Stimulated activated CD8-positive, alpha-beta memory T cell treated with anti-CD3 and anti-CD28 coated beads, Interleukin-7, amount 100 ng/mL, for 24 hours (primary cell): ENCODE data around the gene CRYBG1.

ENCODE experiments used
- DNase-seq: peaks from one replicate; pipeline ENCODE4 v3.0.0-alpha.2; 2020; ENCODE audit warnings: low read depth

CRYBG1 gene

GRCh38 chr6:106421496-106421895, 61.0 kb downstream of the CRYBG1 start:
- DNase-seq, result no peak

GRCh38 chr6:106422534-106422933, 62.0 kb downstream of the CRYBG1 start:
- no peak for DNase-seq

DNA sequence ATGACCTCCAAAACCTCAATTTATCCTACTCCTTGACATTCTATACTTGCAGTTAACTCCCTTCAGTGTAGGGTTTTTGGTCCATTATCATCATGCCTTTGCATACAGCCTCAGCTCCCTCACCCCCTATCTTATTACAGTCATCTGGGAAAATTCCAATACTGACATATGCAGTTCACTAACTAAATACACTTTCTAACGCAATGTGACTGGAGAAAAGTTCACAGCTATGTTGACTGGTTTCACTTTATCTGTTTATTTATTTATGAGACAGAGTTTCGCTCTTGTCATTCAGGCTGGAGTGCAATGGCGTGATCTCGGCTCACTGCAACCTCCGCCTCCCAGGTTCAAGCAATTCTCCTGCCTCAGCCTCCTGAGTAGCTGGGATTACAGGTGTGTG, 64.9 kb downstream of the CRYBG1 start:
- no peak for DNase-seq

- no peak for DNase-seq
These were observed 65.9 kb downstream of the CRYBG1 start for GRCh38 chr6:106426250-106426970.

DNA sequence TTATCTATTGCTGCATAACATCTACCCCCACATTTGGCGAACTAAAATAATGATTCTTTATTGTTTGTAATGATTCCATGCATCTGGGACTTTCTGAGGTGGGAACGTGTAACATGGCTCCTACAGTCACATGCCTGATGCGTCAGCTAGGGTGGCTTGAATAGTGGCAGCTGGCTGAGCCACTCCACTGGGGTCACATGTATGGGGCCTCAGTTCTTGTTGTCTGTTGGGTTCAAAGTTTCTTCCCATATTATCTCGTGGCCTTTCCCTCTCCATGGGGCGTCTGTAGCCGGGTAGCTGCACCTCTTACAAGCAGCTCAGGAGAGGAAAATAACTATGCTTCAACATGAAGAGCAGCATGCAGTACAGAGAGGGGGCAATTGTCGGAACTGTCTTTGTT, 69.9 kb downstream of the CRYBG1 start:
- no peak for DNase-seq

- no peak for DNase-seq
These were observed 70.9 kb downstream of the CRYBG1 start for GRCh38 chr6:106431405-106431804.

DNA sequence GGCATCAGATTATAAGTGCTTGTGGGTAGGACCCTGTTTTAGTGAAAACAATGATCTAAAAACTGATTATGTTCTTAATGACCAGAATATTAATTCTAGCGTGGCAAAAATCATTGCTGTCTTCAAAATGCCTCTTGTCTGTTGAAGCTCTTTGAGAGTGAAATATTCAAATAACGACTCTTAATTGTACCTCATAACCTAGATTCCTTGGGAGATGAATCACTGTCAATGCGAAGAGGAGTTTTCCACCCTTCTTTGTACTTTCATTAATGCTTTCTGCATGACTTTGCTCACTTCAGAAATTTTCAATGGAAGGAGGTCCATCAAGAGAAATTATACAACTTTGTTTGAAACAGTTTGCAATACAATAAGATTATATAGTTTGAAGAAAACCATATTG, 71.5 kb downstream of the CRYBG1 start:
- no peak for DNase-seq

DNA sequence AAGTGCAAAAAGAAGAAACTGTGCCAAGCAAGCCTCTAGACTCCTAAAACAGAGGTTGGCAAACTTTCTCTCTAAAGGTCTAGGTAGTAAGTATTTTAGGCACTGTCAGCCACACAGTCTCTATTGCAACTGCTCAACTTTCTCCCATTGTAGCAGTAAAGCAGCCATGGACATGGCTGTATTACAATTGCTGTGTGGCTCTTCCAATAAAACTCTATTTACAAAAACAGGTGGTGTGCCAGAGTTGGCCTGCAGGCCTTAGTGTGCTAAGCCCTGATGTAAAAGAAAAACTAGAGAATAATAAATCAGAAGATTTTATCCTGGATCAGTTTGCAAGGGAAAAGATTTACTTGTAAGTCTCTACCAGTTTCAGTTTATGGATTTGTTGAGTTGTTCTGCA, 74.0 kb downstream of the CRYBG1 start:
- no peak for DNase-seq

DNA sequence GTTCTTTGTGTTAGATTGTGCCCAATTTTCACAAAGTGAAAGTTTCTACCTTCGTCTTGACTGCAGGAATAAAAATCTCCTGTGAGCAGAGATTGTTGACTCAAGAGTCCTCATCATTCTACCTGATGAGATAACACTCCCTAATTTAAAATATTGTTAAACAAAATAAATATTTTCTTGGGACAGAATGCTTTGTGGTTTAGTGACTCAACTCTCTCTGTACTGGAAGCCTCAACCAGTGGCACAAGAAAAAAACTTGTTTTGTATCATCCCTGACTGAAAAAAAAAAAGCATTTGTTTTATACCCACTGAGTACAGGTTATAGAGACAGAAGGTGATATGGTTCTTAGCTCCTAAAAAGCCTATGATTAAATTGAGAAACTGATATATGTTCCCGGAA, 78.9 kb downstream of the CRYBG1 start:
- DNase-seq, result no peak

DNA sequence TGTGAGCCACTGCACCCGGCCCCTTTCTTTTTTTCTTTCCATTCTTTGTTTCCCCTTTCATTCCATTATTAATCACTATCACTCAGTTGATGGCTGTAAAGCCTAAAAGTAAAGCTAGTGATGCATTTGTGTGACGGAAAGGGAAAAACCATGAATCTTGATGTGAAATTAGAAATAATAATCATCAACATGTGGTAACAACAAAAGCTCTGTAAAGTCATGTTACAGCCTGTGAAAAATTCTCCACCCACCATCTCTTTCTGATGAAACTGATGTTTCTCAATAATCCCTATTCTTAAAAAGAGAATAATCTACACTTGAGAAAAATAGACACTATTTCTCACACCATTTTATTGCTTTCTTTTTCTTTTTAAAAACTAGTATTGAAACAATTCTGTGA, 80.0 kb downstream of the CRYBG1 start:
- no peak for DNase-seq

- DNase-seq, result no peak
These were observed 81.9 kb downstream of the CRYBG1 start for GRCh38 chr6:106442395-106442794.

DNA sequence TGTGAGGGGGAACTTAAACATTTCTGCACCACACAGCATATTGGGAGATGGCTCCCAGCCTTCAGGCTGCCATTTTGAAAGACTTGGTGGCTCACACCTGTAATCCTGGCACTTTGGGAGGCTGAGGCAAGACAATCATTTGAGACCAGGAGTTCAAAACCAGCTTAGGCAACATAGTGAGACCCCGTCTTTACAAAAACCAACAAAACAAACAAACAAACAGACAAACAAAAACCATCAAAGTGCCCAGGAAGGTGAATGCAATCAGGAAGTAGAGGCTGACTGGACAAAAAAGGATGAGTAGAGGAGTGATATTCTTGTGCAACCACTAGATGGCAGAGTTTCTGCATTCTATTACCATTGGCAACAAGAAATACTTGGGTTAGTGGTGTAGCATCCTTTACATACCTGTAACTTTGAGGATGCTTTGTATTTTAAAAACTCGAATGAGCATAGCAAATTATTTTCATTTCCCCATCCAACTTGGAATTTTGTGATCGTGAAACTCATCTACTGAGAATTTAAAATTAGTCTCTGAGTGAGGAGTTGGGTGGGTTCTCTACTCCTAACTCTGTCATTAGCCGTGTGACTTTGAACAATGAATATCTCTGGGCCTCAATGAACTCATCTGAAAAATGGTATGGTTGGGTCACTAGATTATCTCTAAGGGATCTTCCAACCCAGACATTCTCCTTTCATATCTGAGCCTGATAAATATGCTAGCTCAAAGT, 84.4 kb downstream of the CRYBG1 start:
- DNase-seq, result no peak

DNA sequence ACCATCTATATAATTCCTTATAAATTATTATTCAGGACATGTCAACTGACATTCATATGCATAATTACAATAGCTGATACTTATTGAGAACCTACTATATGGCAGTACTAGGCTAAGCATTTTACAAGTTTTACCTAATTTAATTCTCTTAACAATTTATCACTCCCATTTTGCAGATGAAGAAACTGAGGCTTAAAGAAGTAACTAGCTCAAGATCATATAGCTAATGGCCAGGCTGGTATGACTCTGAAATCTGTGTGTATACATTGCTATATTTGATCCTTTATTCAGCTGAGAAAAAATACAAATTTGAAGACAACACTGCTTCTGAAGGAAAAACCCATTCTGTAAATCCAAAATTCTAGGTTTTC, 85.0 kb downstream of the CRYBG1 start:
- DNase-seq, result no peak

GRCh38 chr6:106446287-106446885, 85.9 kb downstream of the CRYBG1 start:
- DNase-seq, result no peak

DNA sequence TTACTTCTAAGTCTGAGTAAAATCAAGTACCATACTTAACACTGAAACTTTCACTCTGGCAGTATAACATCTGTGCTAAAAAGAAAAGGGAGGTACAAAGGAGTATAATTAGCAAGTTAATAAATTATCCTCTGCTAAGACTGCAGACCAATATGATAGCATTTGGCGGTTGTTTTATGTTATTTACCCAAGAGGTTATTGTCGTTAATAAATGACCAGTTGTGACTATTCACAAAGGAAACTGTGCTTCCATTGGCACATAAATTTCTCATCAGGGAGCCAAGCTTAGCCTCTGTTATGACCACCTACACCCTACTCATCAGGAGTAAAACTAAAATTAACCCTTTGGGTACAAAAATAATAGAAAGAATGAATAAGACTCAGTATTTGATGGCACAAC, 86.5 kb downstream of the CRYBG1 start:
- no peak for DNase-seq

- no peak for DNase-seq
These were observed 87.5 kb downstream of the CRYBG1 start for GRCh38 chr6:106448000-106448426.

- no peak for DNase-seq
These were observed 90.1 kb downstream of the CRYBG1 start for GRCh38 chr6:106450653-106451052.

GRCh38 chr6:106451439-106451838, 90.9 kb downstream of the CRYBG1 start:
- no peak for DNase-seq

DNA sequence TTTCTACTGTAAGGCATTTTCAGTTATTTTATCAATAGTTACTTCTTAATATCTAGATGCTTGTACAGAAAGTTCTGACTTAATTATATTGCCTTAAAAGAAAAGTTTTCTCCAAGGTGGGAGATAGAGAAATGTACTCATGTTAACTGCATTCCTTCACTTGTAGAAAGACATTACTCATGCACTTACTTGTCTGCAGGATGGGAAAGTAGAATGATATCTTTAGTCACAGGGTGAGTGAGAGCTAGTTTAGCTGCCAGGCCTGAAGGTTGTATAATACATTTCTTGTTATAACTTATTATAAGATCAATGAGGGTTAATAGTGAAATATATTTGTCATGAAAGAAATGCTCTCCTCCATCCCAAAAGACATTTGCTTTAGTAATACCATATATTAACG, 92.1 kb downstream of the CRYBG1 start:
- no peak for DNase-seq

GRCh38 chr6:106453756-106454367, 93.3 kb downstream of the CRYBG1 start:
- DNase-seq, result no peak

- DNase-seq, result no peak
These were observed 96.2 kb downstream of the CRYBG1 start for GRCh38 chr6:106456756-106457155.

GRCh38 chr6:106458021-106458986, 97.8 kb downstream of the CRYBG1 start:
- DNase-seq, result no peak
